ENCODE results near the gene DPM2. TPM values are rescaled to one million over a fixed set of nuclear protein-coding genes. Genes with fewer than 3 reads are reported as not detected.

The DPM2 gene
- total RNA-seq, 2 donors from 2014 or later: 14.7 to 18.3 TPM

- no peak for DNase-seq
- intact Hi-C loops (cut with DNase I): loop anchor here (1.0 to 10.0 kb wide), 3 partner anchors 92 to 174 kb away; no protein-coding TSS in a partner anchor
- no peak for ATAC-seq
These were observed 5.5 kb upstream of the DPM2 start for GRCh38 chr9:127943011-127943662.

- intact Hi-C loops (cut with DNase I): loop anchor here (1.0 to 10.0 kb wide), 3 partner anchors 93 to 174 kb away; no protein-coding TSS in a partner anchor
- DNase-seq (peak; percentile 79), ATAC-seq (peak; percentile 52 to 56)
These were observed 4.8 kb upstream of the DPM2 start for GRCh38 chr9:127942216-127943010.

GRCh38 chr9:127941961-127942215 lies 4.2 kb upstream of the DPM2 start:
- intact Hi-C loops (cut with DNase I): loop anchor here (2.0 to 10.0 kb wide), 2 partner anchors 173 to 175 kb away; no protein-coding TSS in a partner anchor
- no peak for ATAC-seq
- DNase-seq: no peak

- DNase-seq: no peak
- ATAC-seq: no peak
- intact Hi-C loops (cut with DNase I): loop anchor here in 1 of 2 donors (10.0 kb wide), 1 partner anchor 173 kb away; no protein-coding TSS in a partner anchor
These were observed 3.7 kb upstream of the DPM2 start for GRCh38 chr9:127941062-127941960.

GRCh38 chr9:127940593-127940992 lies 2.9 kb upstream of the DPM2 start:
- DNase-seq (no peak), ATAC-seq (no peak)
- intact Hi-C loops (cut with DNase I): loop anchor here in 1 of 2 donors (10.0 kb wide), 1 partner anchor 174 kb away; no protein-coding TSS in a partner anchor

- no peak for DNase-seq
- ATAC-seq: peak; percentile 11 to 27
- intact Hi-C loops (cut with DNase I): no loop called here
These were observed 640 bp upstream of the DPM2 start for GRCh38 chr9:127938298-127938690.

GRCh38 chr9:127937056-127937387 lies 632 bp downstream of the DPM2 start:
- no peak for ATAC-seq
- intact Hi-C loops (cut with DNase I): no loop called here

GRCh38 chr9:127936347-127936852 lies 1.3 kb downstream of the DPM2 start:
- DNase-seq (no peak), ATAC-seq (no peak)
- intact Hi-C loops (cut with DNase I): no loop called here

More at GRCh38 chr9:127937056-127937387, 632 bp downstream of the DPM2 start:
- no peak for DNase-seq

- DNase-seq: peak; percentile 4
- intact Hi-C loops (cut with DNase I): no loop called here
- no peak for ATAC-seq
These were observed 1.9 kb downstream of the DPM2 start for GRCh38 chr9:127935765-127936221.

GRCh38 chr9:127934986-127935385 lies 2.7 kb downstream of the DPM2 start:
- ATAC-seq (no peak), DNase-seq (peak; percentile 18)
- intact Hi-C loops (cut with DNase I): no loop called here

- DNase-seq: peak; percentile 17
- intact Hi-C loops (cut with DNase I): no loop called here
- ATAC-seq: no peak
These were observed 3.4 kb downstream of the DPM2 start for GRCh38 chr9:127934248-127934647.

- intact Hi-C loops (cut with DNase I): no loop called here
- DNase-seq (no peak), ATAC-seq (peak in 1 of 2 donors; percentile 4)
These were observed 6.4 kb downstream of the DPM2 start for GRCh38 chr9:127931092-127931881.

GRCh38 chr9:127930231-127931091 lies 7.2 kb downstream of the DPM2 start, which contains the start of gene PIP5KL1:
Gene PIP5KL1 (minus strand): TSS chr9:127930777. CDS start chr9:127930752, 25 bp downstream.
- ATAC-seq: peak; percentile 89 to 92
- intact Hi-C loops (cut with DNase I): no loop called here

GRCh38 chr9:127929625-127929979 lies 8.1 kb downstream of the DPM2 start:
- DNase-seq: no peak
- ATAC-seq: no peak
- intact Hi-C loops (cut with DNase I): no loop called here

More at GRCh38 chr9:127930231-127931091, 7.2 kb downstream of the DPM2 start, which contains the start of gene PIP5KL1:
- DNase-seq: peak; percentile 91

GRCh38 chr9:127928676-127929624 lies 8.7 kb downstream of the DPM2 start:
- intact Hi-C loops (cut with DNase I): no loop called here
- ATAC-seq (no peak), DNase-seq (no peak)

GRCh38 chr9:127927988-127928675 lies 9.5 kb downstream of the DPM2 start:
- intact Hi-C loops (cut with DNase I): no loop called here
- ATAC-seq (peak in 1 of 2 donors; percentile 10), DNase-seq (no peak)
